B cell (primary cell): ENCODE measurements around the gene FBN2.

Source experiments
- EZH2 ChIP-seq: IDR thresholded peaks from 2 replicates; pipeline ENCODE4 v1.6.1; 2012; ENCODE audit warnings: borderline replicate concordance, low read depth, mild to moderate bottlenecking, moderate library complexity, low read length; ENCODE audit not compliant: insufficient read depth, poor library complexity, severe bottlenecking
- TF ChIP-seq, protein P1 (sequence below): fragments of 200-600 bp; IDR thresholded peaks from one replicate; pipeline ENCODE4 v1.8.0; 2022; ENCODE audit warnings: antibody characterized with exemption, mild to moderate bottlenecking

DNA sequence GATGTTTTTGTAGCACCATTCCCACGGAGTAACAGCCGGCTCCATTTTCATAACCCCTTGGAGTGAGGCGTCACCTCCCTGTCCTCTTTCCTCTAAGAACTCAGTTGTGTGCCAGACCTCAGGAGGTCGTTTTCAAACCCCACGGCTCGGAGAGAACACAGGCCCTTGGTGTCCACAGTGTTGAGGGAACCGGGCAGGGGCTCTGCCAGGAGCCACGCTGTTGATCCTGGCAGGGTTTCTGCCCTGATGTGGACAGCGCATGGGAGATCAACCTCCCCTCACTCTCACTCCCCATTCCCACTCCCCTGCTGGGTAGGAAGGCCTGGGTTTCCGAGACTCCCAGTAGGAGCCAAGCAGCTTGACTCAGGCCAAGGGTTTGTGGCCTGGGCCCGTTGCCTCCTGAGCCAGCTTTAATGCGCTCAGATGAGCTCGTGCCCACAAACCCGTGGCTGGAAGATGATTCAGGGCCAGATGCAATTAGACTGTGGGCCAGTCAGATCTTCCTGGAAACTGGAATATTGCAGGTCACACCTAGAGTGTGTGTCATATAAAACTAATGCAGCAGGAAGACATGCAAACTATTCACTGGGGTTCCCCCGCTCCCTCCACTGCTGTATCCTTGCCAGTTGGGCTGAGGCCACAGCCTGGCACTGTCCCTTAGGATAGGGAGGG lies 321.0 kb downstream of the FBN2 start:
- TF ChIP-seq, protein P1, sequence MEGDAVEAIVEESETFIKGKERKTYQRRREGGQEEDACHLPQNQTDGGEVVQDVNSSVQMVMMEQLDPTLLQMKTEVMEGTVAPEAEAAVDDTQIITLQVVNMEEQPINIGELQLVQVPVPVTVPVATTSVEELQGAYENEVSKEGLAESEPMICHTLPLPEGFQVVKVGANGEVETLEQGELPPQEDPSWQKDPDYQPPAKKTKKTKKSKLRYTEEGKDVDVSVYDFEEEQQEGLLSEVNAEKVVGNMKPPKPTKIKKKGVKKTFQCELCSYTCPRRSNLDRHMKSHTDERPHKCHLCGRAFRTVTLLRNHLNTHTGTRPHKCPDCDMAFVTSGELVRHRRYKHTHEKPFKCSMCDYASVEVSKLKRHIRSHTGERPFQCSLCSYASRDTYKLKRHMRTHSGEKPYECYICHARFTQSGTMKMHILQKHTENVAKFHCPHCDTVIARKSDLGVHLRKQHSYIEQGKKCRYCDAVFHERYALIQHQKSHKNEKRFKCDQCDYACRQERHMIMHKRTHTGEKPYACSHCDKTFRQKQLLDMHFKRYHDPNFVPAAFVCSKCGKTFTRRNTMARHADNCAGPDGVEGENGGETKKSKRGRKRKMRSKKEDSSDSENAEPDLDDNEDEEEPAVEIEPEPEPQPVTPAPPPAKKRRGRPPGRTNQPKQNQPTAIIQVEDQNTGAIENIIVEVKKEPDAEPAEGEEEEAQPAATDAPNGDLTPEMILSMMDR: no peak
- TF ChIP-seq EZH2: no peak
